COLO668 (cell line): Measurements from ENCODE around the gene ESPNL.

Experiments used
- DNase-seq: peaks from one replicate; lab custom pipeline; 2025; ENCODE audit not compliant: unreplicated experiment; lab: John Stamatoyannopoulos, UW

Gene ESPNL

GRCh38 chr2:238127165-238128060, 27.3 kb downstream of the ESPNL start:
- DNase-seq, result no peak

- DNase-seq, result no peak
Observed at GRCh38 chr2:238128061-238128440, 27.9 kb downstream of the ESPNL start.

GRCh38 chr2:238128534-238129001, 28.4 kb downstream of the ESPNL start:
- no peak for DNase-seq

- no peak for DNase-seq
Observed at GRCh38 chr2:238129166-238130010, 29.2 kb downstream of the ESPNL start.

GRCh38 chr2:238130111-238130695, 30.1 kb downstream of the ESPNL start:
- no peak for DNase-seq

GRCh38 chr2:238130696-238131628, 30.8 kb downstream of the ESPNL start:
- DNase-seq, result peak; percentile 78

- DNase-seq, result no peak
Observed at GRCh38 chr2:238131761-238132462, 31.8 kb downstream of the ESPNL start.

- DNase-seq, result no peak
Observed at GRCh38 chr2:238132463-238133450, 32.6 kb downstream of the ESPNL start.

- DNase-seq, result no peak
Observed at GRCh38 chr2:238133499-238134392, 33.6 kb downstream of the ESPNL start.

GRCh38 chr2:238134393-238134785, 34.2 kb downstream of the ESPNL start:
- no peak for DNase-seq

- DNase-seq, result no peak
Observed at GRCh38 chr2:238135601-238136150, 35.5 kb downstream of the ESPNL start.

GRCh38 chr2:238136820-238137537, 36.8 kb downstream of the ESPNL start:
- DNase-seq, result no peak

- DNase-seq, result no peak
Observed at GRCh38 chr2:238137885-238138284, 37.7 kb downstream of the ESPNL start.

GRCh38 chr2:238138331-238139195, 38.4 kb downstream of the ESPNL start, which contains the start of gene KLHL30:
Gene KLHL30 (plus strand): TSS chr2:238138668. CDS start chr2:238140755, 2,087 bp downstream.
- DNase-seq, result peak; percentile 56

- DNase-seq, result peak; percentile 45
Observed at GRCh38 chr2:238139196-238140039, 39.3 kb downstream of the ESPNL start.
